ENCODE results near the gene SUPT16H. TPM values are rescaled to one million over a fixed set of nuclear protein-coding genes. Genes with fewer than 3 reads are reported as not detected.

SUPT16H gene
- 70.0 TPM for polyA plus RNA-seq (2013)

- Histone ChIP-seq H3K27ac (ENCODE audit: insufficient read depth in 1 of 2, low read depth in 1 of 2, low read length in 2 of 2, poor library complexity in 1 of 2, severe bottlenecking in 2 of 2) (peak within 1 kb of the TSS; percentile 95 to 98), H3K4me1 (ENCODE audit: control extremely low read depth in 1 of 4, control insufficient read depth in 4 of 4, insufficient read depth in 4 of 4, low read length in 3 of 4) (peaks cover 15 to 55% (median 38%) of the 10 kb centered on the region in 4 experiments), H3K4me3 (ENCODE audit: control insufficient read depth in 1 of 7, extremely low read depth in 1 of 7, insufficient read depth in 4 of 7, low read depth in 2 of 7, low read length in 6 of 7) (peak within 1 kb of the TSS; percentile 74 to 99 (median 93)), H3K36me3 (ENCODE audit: control insufficient read depth in 4 of 4, insufficient read depth in 4 of 4, low read length in 3 of 4) (peaks cover 0 to 37% (median 12%) of the 10 kb centered on the region in 4 experiments), H3K27me3 (replicated peaks in 2 of 5; ENCODE audit: control insufficient read depth in 4 of 5, insufficient read depth in 5 of 5, low read length in 4 of 5) (no peaks in the 10 kb centered on the region), H3K9me3 (ENCODE audit: control extremely low read depth in 1 of 5, control insufficient read depth in 4 of 5, insufficient read depth in 2 of 5, low read depth in 1 of 5, low read length in 4 of 5) (no peaks in the 10 kb centered on the region)
- under 1% methylated on average over 48 of the region's 54 CpGs for WGBS (ENCODE audit: insufficient coverage)
- ChIA-PET POLR2A (interaction anchor here (1.0 to 1.4 kb wide), 2 partner anchors 127 to 145 kb away, joined by 3 to 5 read pairs; no protein-coding TSS in a partner anchor), CTCF (interaction anchor here (0.8 to 1.9 kb wide), 5 partner anchors 8 to 142 kb away, joined by 3 to 6 read pairs (median 4); no protein-coding TSS in a partner anchor)
- DNase-seq: peak; percentile 93 to 97 (median 97)
Measured at GRCh38 chr14:21383848-21384493, at the start of gene SUPT16H. TSS of gene SUPT16H (minus strand) at chr14:21384019. CDS start at chr14:21383927, 92 bp downstream.

- 79% methylated on average over 2 of the region's 2 CpGs for WGBS (ENCODE audit: insufficient coverage)
- ChIA-PET POLR2A (no interaction called here), CTCF (interaction anchor here (0.8 to 2.2 kb wide), 5 partner anchors 12 to 46 kb away, joined by 3 to 6 read pairs (median 3); partner anchors contain the start of gene SUPT16H)
- Histone ChIP-seq H3K36me3 (ENCODE audit: control insufficient read depth in 4 of 4, insufficient read depth in 4 of 4, low read length in 3 of 4) (peaks cover 13 to 57% (median 42%) of the 10 kb centered on the region in 4 experiments), H3K27me3 (replicated peaks in 2 of 5; ENCODE audit: control insufficient read depth in 4 of 5, insufficient read depth in 5 of 5, low read length in 4 of 5) (no peaks in the 10 kb centered on the region), H3K9me3 (ENCODE audit: control extremely low read depth in 1 of 5, control insufficient read depth in 4 of 5, insufficient read depth in 2 of 5, low read depth in 1 of 5, low read length in 4 of 5) (no peaks in the 10 kb centered on the region), H3K27ac (ENCODE audit: insufficient read depth in 1 of 2, low read depth in 1 of 2, low read length in 2 of 2, poor library complexity in 1 of 2, severe bottlenecking in 2 of 2) (no peak overlapping the region), H3K4me1 (ENCODE audit: control extremely low read depth in 1 of 4, control insufficient read depth in 4 of 4, insufficient read depth in 4 of 4, low read length in 3 of 4) (peaks cover 0 to 6% (median 4%) of the 10 kb centered on the region in 4 experiments), H3K4me3 (ENCODE audit: control insufficient read depth in 1 of 7, extremely low read depth in 1 of 7, insufficient read depth in 4 of 7, low read depth in 2 of 7, low read length in 6 of 7) (no peak overlapping the region)
- DNase-seq: no peak
Measured at GRCh38 chr14:21431126-21431525, 47.3 kb upstream of the SUPT16H start.

GRCh38 chr14:21428930-21429329, 45.1 kb upstream of the SUPT16H start:
- no peaks in the 10 kb centered on the region for H3K9me3 ChIP-seq (ENCODE audit: control extremely low read depth in 1 of 5, control insufficient read depth in 4 of 5, insufficient read depth in 2 of 5, low read depth in 1 of 5, low read length in 4 of 5)
- ChIA-PET CTCF (interaction anchor here (0.8 to 2.2 kb wide), 3 partner anchors 12 to 44 kb away, joined by 3 to 6 read pairs (median 5); partner anchors contain the start of genes CHD8 and SUPT16H), POLR2A (no interaction called here)
- H3K27me3 ChIP-seq (replicated peaks in 2 of 5; ENCODE audit: control insufficient read depth in 4 of 5, insufficient read depth in 5 of 5, low read length in 4 of 5): no peaks in the 10 kb centered on the region
- H3K36me3 ChIP-seq (ENCODE audit: control insufficient read depth in 4 of 4, insufficient read depth in 4 of 4, low read length in 3 of 4): peaks cover 16 to 78% (median 54%) of the 10 kb centered on the region in 4 experiments
- 100% methylated on average over 1 of the region's 4 CpGs for WGBS (ENCODE audit: insufficient coverage)
- DNase-seq: no peak
- H3K27ac ChIP-seq (ENCODE audit: insufficient read depth in 1 of 2, low read depth in 1 of 2, low read length in 2 of 2, poor library complexity in 1 of 2, severe bottlenecking in 2 of 2): no peak overlapping the region
- H3K4me3 ChIP-seq (ENCODE audit: control insufficient read depth in 1 of 7, extremely low read depth in 1 of 7, insufficient read depth in 4 of 7, low read depth in 2 of 7, low read length in 6 of 7): no peak overlapping the region
- no peaks in the 10 kb centered on the region for H3K4me1 ChIP-seq (ENCODE audit: control extremely low read depth in 1 of 4, control insufficient read depth in 4 of 4, insufficient read depth in 4 of 4, low read length in 3 of 4)

- Histone ChIP-seq H3K27ac (ENCODE audit: insufficient read depth in 1 of 2, low read depth in 1 of 2, low read length in 2 of 2, poor library complexity in 1 of 2, severe bottlenecking in 2 of 2) (no peak overlapping the region), H3K36me3 (ENCODE audit: control insufficient read depth in 4 of 4, insufficient read depth in 4 of 4, low read length in 3 of 4) (peaks cover 16 to 94% (median 62%) of the 10 kb centered on the region in 4 experiments), H3K9me3 (ENCODE audit: control extremely low read depth in 1 of 5, control insufficient read depth in 4 of 5, insufficient read depth in 2 of 5, low read depth in 1 of 5, low read length in 4 of 5) (no peaks in the 10 kb centered on the region), H3K4me3 (ENCODE audit: control insufficient read depth in 1 of 7, extremely low read depth in 1 of 7, insufficient read depth in 4 of 7, low read depth in 2 of 7, low read length in 6 of 7) (no peak overlapping the region), H3K27me3 (replicated peaks in 2 of 5; ENCODE audit: control insufficient read depth in 4 of 5, insufficient read depth in 5 of 5, low read length in 4 of 5) (no peaks in the 10 kb centered on the region), H3K4me1 (ENCODE audit: control extremely low read depth in 1 of 4, control insufficient read depth in 4 of 4, insufficient read depth in 4 of 4, low read length in 3 of 4) (no peaks in the 10 kb centered on the region)
- WGBS (ENCODE audit: insufficient coverage): no CpG with 5 or more reads among the region's 1 CpG
- ChIA-PET CTCF (no interaction called here), POLR2A (no interaction called here)
- no peak for DNase-seq
Measured at GRCh38 chr14:21426692-21427091, 42.9 kb upstream of the SUPT16H start.

GRCh38 chr14:21419528-21419927, 35.7 kb upstream of the SUPT16H start:
- H3K4me1 ChIP-seq (ENCODE audit: control extremely low read depth in 1 of 4, control insufficient read depth in 4 of 4, insufficient read depth in 4 of 4, low read length in 3 of 4): no peaks in the 10 kb centered on the region
- ChIA-PET POLR2A (no interaction called here), CTCF (interaction anchor here (0.6 to 1.6 kb wide), 3 partner anchors 11 to 17 kb away, joined by 3 to 9 read pairs (median 4); no protein-coding TSS in a partner anchor)
- H3K27ac ChIP-seq (ENCODE audit: insufficient read depth in 1 of 2, low read depth in 1 of 2, low read length in 2 of 2, poor library complexity in 1 of 2, severe bottlenecking in 2 of 2): no peak overlapping the region
- DNase-seq: no peak
- no peak overlapping the region for H3K4me3 ChIP-seq (ENCODE audit: control insufficient read depth in 1 of 7, extremely low read depth in 1 of 7, insufficient read depth in 4 of 7, low read depth in 2 of 7, low read length in 6 of 7)
- no peaks in the 10 kb centered on the region for H3K27me3 ChIP-seq (replicated peaks in 2 of 5; ENCODE audit: control insufficient read depth in 4 of 5, insufficient read depth in 5 of 5, low read length in 4 of 5)
- H3K9me3 ChIP-seq (ENCODE audit: control extremely low read depth in 1 of 5, control insufficient read depth in 4 of 5, insufficient read depth in 2 of 5, low read depth in 1 of 5, low read length in 4 of 5): no peaks in the 10 kb centered on the region
- peaks cover 14 to 78% (median 41%) of the 10 kb centered on the region in 4 experiments for H3K36me3 ChIP-seq (ENCODE audit: control insufficient read depth in 4 of 4, insufficient read depth in 4 of 4, low read length in 3 of 4)
- WGBS (ENCODE audit: insufficient coverage): 100% methylated on average over 5 of the region's 5 CpGs

- Histone ChIP-seq H3K36me3 (ENCODE audit: control insufficient read depth in 4 of 4, insufficient read depth in 4 of 4, low read length in 3 of 4) (peaks cover 29 to 83% (median 47%) of the 10 kb centered on the region in 4 experiments), H3K4me3 (ENCODE audit: control insufficient read depth in 1 of 7, extremely low read depth in 1 of 7, insufficient read depth in 4 of 7, low read depth in 2 of 7, low read length in 6 of 7) (no peak overlapping the region), H3K27ac (ENCODE audit: insufficient read depth in 1 of 2, low read depth in 1 of 2, low read length in 2 of 2, poor library complexity in 1 of 2, severe bottlenecking in 2 of 2) (no peak overlapping the region), H3K9me3 (ENCODE audit: control extremely low read depth in 1 of 5, control insufficient read depth in 4 of 5, insufficient read depth in 2 of 5, low read depth in 1 of 5, low read length in 4 of 5) (no peaks in the 10 kb centered on the region), H3K4me1 (ENCODE audit: control extremely low read depth in 1 of 4, control insufficient read depth in 4 of 4, insufficient read depth in 4 of 4, low read length in 3 of 4) (no peaks in the 10 kb centered on the region), H3K27me3 (replicated peaks in 2 of 5; ENCODE audit: control insufficient read depth in 4 of 5, insufficient read depth in 5 of 5, low read length in 4 of 5) (no peaks in the 10 kb centered on the region)
- ChIA-PET CTCF (interaction anchor here (1.0 kb wide), 1 partner anchor 15 kb away, joined by 3 read pairs; no protein-coding TSS in a partner anchor), POLR2A (interaction anchor here (0.5 kb wide), 1 partner anchor 167 kb away, joined by 3 read pairs; no protein-coding TSS in a partner anchor)
- no peak for DNase-seq
- WGBS (ENCODE audit: insufficient coverage): 100% methylated on average over 2 of the region's 4 CpGs
Measured at GRCh38 chr14:21415329-21415728, 31.5 kb upstream of the SUPT16H start.

- Histone ChIP-seq H3K4me1 (ENCODE audit: control extremely low read depth in 1 of 4, control insufficient read depth in 4 of 4, insufficient read depth in 4 of 4, low read length in 3 of 4) (no peaks in the 10 kb centered on the region), H3K27ac (ENCODE audit: insufficient read depth in 1 of 2, low read depth in 1 of 2, low read length in 2 of 2, poor library complexity in 1 of 2, severe bottlenecking in 2 of 2) (no peak overlapping the region), H3K4me3 (ENCODE audit: control insufficient read depth in 1 of 7, extremely low read depth in 1 of 7, insufficient read depth in 4 of 7, low read depth in 2 of 7, low read length in 6 of 7) (no peak overlapping the region), H3K9me3 (ENCODE audit: control extremely low read depth in 1 of 5, control insufficient read depth in 4 of 5, insufficient read depth in 2 of 5, low read depth in 1 of 5, low read length in 4 of 5) (no peaks in the 10 kb centered on the region), H3K36me3 (ENCODE audit: control insufficient read depth in 4 of 4, insufficient read depth in 4 of 4, low read length in 3 of 4) (peaks cover 26 to 84% (median 49%) of the 10 kb centered on the region in 4 experiments), H3K27me3 (replicated peaks in 2 of 5; ENCODE audit: control insufficient read depth in 4 of 5, insufficient read depth in 5 of 5, low read length in 4 of 5) (no peaks in the 10 kb centered on the region)
- DNase-seq: no peak
- 100% methylated on average over 1 of the region's 1 CpG for WGBS (ENCODE audit: insufficient coverage)
- ChIA-PET CTCF (interaction anchor here (0.9 kb wide), 1 partner anchor 173 kb away, joined by 3 read pairs; no protein-coding TSS in a partner anchor), POLR2A (no interaction called here)
Measured at GRCh38 chr14:21414137-21414631, 30.4 kb upstream of the SUPT16H start.
